Calu3 (cell line): ENCODE measurements around the gene DCN. TPM values are rescaled to one million over a fixed set of nuclear protein-coding genes. Genes with fewer than 3 reads are reported as not detected.

Experiments
- BruUV-seq: library from RNA; stranded (reverse); fragments of 400-500 nt; replicated peaks from 2 replicates; lab custom pipeline; 2021; lab: Mats Ljungman, UMichigan
- CTCF ChIA-PET: fragments of 300-600 bp; sonication (Branson Sonifier 250); formaldehyde crosslinking; loops from one replicate; lab custom pipeline; 2022; ENCODE audit warnings: antibody characterized with exemption; lab: Charles Lee
- DNase-seq: peaks from one replicate; pipeline ENCODE4 v3.0.0; 2022
- H3K27ac Mint-ChIP-seq: one replicate; pipeline ENCODE4 v1.8.0; 2022; ENCODE audit warnings: mixed read lengths; ENCODE audit not compliant: unreplicated experiment
- H3K27me3 Mint-ChIP-seq: one replicate; pipeline ENCODE4 v1.8.0; 2022; ENCODE audit warnings: mixed read lengths; ENCODE audit not compliant: unreplicated experiment
- H3K36me3 Mint-ChIP-seq: one replicate; pipeline ENCODE4 v1.8.0; 2022; ENCODE audit warnings: mild to moderate bottlenecking, moderate library complexity, mixed read lengths; ENCODE audit not compliant: insufficient read depth, unreplicated experiment
- H3K4me1 Mint-ChIP-seq: one replicate; pipeline ENCODE4 v1.8.0; 2022; ENCODE audit warnings: mild to moderate bottlenecking, low read depth, mixed read lengths; ENCODE audit not compliant: unreplicated experiment
- H3K4me3 Mint-ChIP-seq: one replicate; pipeline ENCODE4 v1.8.0; 2022; ENCODE audit warnings: mild to moderate bottlenecking, low read depth, moderate library complexity, mixed read lengths; ENCODE audit not compliant: unreplicated experiment
- H3K9me3 Mint-ChIP-seq: one replicate; pipeline ENCODE4 v1.8.0; 2022; ENCODE audit warnings: low read depth, mixed read lengths; ENCODE audit not compliant: unreplicated experiment
- intact Hi-C: fragments of 100-400 bp; cut with micrococcal nuclease; formaldehyde crosslinking; loops from one replicate; pipeline ENCODE4 v1.10.0; 2022; ENCODE audit not compliant: unreplicated experiment
- total RNA-seq: library from RNA; stranded (reverse); gene quantifications from 2 replicates; pipeline ENCODE4 v1.2.3, GENCODE V29; 2022
- TF ChIP-seq, protein P1 (sequence below): fragments of 200-600 bp; IDR thresholded peaks from one replicate; pipeline ENCODE4 v1.8.0; 2022; ENCODE audit warnings: antibody characterized with exemption; ENCODE audit not compliant: unreplicated experiment

Gene DCN
- total RNA-seq, 1 experiment from 2014 or later, result not detected

DNA sequence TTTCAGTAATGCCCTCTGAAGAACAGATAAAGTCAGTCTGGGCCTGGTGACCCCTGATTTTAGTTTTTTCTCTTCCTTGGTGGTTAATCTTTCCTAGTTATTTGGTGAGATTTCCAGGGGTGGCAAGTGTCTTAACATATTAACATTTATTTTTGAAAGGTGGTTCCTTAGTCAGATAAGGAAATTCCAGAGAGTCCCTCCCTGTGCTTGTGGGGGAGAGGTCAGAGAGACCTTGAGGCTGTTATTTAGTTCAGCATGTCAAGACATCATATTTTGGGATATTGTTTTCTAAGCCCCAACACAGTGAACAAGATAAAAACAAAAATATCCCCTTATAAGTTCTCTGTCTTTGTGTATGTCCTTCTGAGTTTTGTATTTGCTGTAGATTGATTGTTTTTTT lies 61.8 kb downstream of the DCN start:
- TF ChIP-seq, protein P1, sequence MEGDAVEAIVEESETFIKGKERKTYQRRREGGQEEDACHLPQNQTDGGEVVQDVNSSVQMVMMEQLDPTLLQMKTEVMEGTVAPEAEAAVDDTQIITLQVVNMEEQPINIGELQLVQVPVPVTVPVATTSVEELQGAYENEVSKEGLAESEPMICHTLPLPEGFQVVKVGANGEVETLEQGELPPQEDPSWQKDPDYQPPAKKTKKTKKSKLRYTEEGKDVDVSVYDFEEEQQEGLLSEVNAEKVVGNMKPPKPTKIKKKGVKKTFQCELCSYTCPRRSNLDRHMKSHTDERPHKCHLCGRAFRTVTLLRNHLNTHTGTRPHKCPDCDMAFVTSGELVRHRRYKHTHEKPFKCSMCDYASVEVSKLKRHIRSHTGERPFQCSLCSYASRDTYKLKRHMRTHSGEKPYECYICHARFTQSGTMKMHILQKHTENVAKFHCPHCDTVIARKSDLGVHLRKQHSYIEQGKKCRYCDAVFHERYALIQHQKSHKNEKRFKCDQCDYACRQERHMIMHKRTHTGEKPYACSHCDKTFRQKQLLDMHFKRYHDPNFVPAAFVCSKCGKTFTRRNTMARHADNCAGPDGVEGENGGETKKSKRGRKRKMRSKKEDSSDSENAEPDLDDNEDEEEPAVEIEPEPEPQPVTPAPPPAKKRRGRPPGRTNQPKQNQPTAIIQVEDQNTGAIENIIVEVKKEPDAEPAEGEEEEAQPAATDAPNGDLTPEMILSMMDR, result no peak
- Mint-ChIP-seq H3K4me1 (peaks cover 15% of the 10 kb centered on the region), H3K27me3 (no peaks in the 10 kb centered on the region), H3K27ac (no peak overlapping the region), H3K4me3 (no peak overlapping the region), H3K9me3 (peaks cover 2% of the 10 kb centered on the region), H3K36me3 (no peaks in the 10 kb centered on the region)
- no TSS peak for BruUV-seq
- no peak for DNase-seq
- intact Hi-C loops, result no loop called here
- CTCF ChIA-PET, result no interaction called here

DNA sequence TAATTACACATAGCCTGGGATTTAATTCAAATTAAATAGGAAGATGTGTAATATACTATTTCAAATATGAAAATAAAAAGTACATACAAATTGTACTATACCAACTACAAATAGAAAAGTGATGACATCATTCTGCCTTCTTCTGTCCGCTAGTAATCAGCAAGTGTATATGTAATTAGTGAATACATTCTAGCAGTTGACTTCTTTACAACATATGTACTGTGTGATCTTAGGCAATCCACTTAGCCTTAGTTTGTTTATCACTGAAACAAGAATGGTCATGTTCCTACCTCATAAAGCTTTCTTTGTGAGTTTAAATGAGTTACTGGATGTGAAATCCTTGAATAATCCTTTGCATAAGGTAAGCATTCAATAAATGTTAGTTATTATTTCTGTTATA lies 63.5 kb downstream of the DCN start:
- H3K9me3 Mint-ChIP-seq, result peaks cover 2% of the 10 kb centered on the region
- H3K27ac Mint-ChIP-seq, result no peak overlapping the region
- CTCF ChIA-PET, result no interaction called here
- BruUV-seq, result no TSS peak
- H3K36me3 Mint-ChIP-seq, result no peaks in the 10 kb centered on the region
- intact Hi-C loops, result no loop called here
- H3K4me3 Mint-ChIP-seq, result no peak overlapping the region
- TF ChIP-seq, protein P1, result no peak
- no peak for DNase-seq
- H3K27me3 Mint-ChIP-seq, result no peaks in the 10 kb centered on the region
- peaks cover 15% of the 10 kb centered on the region for H3K4me1 Mint-ChIP-seq

DNA sequence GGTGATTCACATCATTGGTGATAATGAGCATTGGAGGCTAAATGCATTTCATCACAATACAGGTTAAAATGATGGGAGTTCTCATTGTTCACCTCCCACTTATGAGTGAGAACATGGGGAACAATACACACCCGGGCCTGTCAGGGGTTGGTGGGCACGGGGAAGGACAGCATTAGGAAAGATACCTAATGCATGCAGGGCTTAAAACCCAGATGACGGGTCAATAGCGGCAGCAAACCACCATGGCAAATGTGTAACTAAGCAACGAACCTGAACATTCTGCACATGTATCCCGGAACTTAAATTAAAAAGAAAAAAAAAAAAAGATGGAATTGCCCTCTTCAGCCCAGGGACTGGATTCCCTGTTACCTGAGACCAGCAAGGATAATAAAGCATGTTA lies 69.0 kb downstream of the DCN start:
- TF ChIP-seq, protein P1, result no peak
- no peak for DNase-seq
- Mint-ChIP-seq H3K4me3 (no peak overlapping the region), H3K27me3 (no peaks in the 10 kb centered on the region), H3K9me3 (no peaks in the 10 kb centered on the region), H3K4me1 (peaks cover 7% of the 10 kb centered on the region), H3K27ac (no peak overlapping the region), H3K36me3 (no peaks in the 10 kb centered on the region)
- CTCF ChIA-PET, result no interaction called here
- intact Hi-C loops, result loop anchor here (5.0 kb wide), 1 partner anchor 214 kb away; no protein-coding TSS in a partner anchor
- no TSS peak for BruUV-seq

DNA sequence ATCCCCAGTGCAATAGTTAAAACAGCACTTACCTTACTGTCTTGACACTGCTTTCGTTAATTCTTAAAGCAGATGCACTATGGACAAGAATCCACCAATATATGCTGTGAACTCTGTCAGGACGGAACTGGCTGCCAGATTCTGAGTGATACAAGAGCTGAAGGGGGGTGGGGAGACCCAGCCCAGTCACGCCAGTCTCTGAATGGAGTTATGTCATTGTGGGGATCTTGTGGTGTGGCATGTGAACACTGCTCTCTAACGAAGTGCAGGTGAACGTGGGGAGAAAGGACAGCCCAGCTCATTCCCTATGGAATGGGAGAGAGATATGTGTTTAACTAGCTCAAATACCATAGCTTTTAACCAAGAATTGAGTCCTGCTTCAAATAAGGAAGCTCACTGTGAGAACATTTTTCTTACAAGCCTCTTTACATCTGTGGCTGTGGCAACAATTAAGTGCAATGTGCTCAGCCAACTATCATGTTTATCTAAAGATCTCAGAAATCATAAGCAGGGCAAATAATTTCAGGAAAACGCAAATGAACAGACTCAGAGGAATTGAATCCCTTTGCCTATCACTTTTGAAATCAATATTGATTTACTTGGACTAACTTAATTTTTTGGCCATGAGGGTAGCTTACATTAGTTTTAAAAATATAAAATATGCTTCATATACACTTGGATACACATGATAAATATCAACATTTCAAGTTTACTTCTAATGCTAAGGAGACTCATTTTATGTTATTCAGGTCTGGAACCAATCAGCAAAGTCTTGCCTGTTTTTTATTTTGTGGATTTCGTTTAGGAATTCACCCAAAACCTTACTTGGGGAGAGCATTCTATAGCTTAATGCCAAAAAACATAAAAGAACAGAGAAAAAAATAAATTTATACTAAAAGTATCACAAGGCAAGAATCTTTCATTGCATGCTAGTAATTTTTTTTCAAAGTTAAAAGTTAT lies 71.0 kb downstream of the DCN start, which contains the start of gene LUM:
LUM (minus strand) TSS at position 129 of the 960 bp plus-strand sequence. CDS start 2,515 bp downstream, outside the sequence.
- H3K27ac Mint-ChIP-seq, result no peak within 1 kb of the TSS
- CTCF ChIA-PET, result interaction anchor here (2.4 kb wide), 1 partner anchor 215 kb away, joined by 6 read pairs; no protein-coding TSS in a partner anchor
- peaks cover 7% of the 10 kb centered on the region for H3K4me1 Mint-ChIP-seq
- peak within 1 kb of the TSS; percentile 30 for H3K4me3 Mint-ChIP-seq
- TF ChIP-seq, protein P1, result no peak
- no peaks in the 10 kb centered on the region for H3K36me3 Mint-ChIP-seq
- H3K27me3 Mint-ChIP-seq, result no peaks in the 10 kb centered on the region
- H3K9me3 Mint-ChIP-seq, result no peaks in the 10 kb centered on the region
- no TSS peak for BruUV-seq
- intact Hi-C loops, result loop anchor here (5.0 kb wide), 1 partner anchor 216 kb away; no protein-coding TSS in a partner anchor
- DNase-seq, result no peak
